B cell (primary cell): ENCODE results near the gene TECR. TPM values are rescaled to one million over a fixed set of nuclear protein-coding genes. Genes with fewer than 3 reads are reported as not detected.

Experiments
- ATAC-seq: fragments of 200-7000 bp; cut with Tn5 transposase; one replicate; pipeline ENCODE4 v1.10.0; 2021; ENCODE audit warnings: low read depth, mild to moderate bottlenecking, moderate number of reproducible peaks, moderate library complexity
- CTCF ChIA-PET: fragments of 350-600 bp; sonication (Branson Sonifier 250); formaldehyde crosslinking; loops from one replicate; lab custom pipeline; 2021; ENCODE audit warnings: antibody characterized with exemption, inconsistent platforms; lab: Charles Lee
- POLR2A ChIA-PET: fragments of 350-600 bp; sonication (Branson Sonifier 250); formaldehyde crosslinking; loops from one replicate; lab custom pipeline; 2021; ENCODE audit warnings: antibody characterized with exemption; lab: Charles Lee
- DNase-seq: peaks from one replicate; pipeline ENCODE4 v3.0.0; 2013
- H2AFZ ChIP-seq: 2 replicates; pipeline ENCODE4 v1.6.1; 2012; ENCODE audit warnings: mild to moderate bottlenecking, low read depth, low read length; ENCODE audit not compliant: insufficient read depth, poor library complexity, severe bottlenecking
- H3K27ac ChIP-seq, 2 donors: 1 replicate in 1 of 2; 2 replicates in 1 of 2; pipeline ENCODE4 v1.5.1; 2012 to 2013; ENCODE audit warnings: low read length in 2 of 2, mild to moderate bottlenecking in 2 of 2, moderate library complexity in 1 of 2
- H3K27me3 ChIP-seq, 4 experiments: fragments of 200-600 bp in 1 of 4; sonication (generic) in 1 of 4; replicated peaks in 1 of 4; 1 replicate in 2 of 4; 2 replicates in 2 of 4; pipeline versions ENCODE4 v1.6.1 to v1.7.0; 2013 to 2016; ENCODE audit warnings: low read length in 3 of 4, mild to moderate bottlenecking in 2 of 4, mixed read lengths in 1 of 4, moderate library complexity in 1 of 4; ENCODE audit not compliant: insufficient read depth in 4 of 4, control insufficient read depth in 3 of 4; ENCODE audit errors: control extremely low read depth in 1 of 4
- H3K36me3 ChIP-seq, 2 experiments: replicated peaks in 1 of 2; 1 replicate in 1 of 2; 2 replicates in 1 of 2; pipeline versions ENCODE4 v1.6.1 to v1.7.1; 2013; ENCODE audit warnings: low read length in 1 of 2; ENCODE audit not compliant: insufficient read depth in 2 of 2, control insufficient read depth in 1 of 2; ENCODE audit errors: control extremely low read depth in 1 of 2, extremely low read depth in 1 of 2
- H3K4me1 ChIP-seq, 2 donors: fragments of 200-600 bp in 1 of 2; sonication (generic) in 1 of 2; 1 replicate in 1 of 2; 2 replicates in 1 of 2; pipeline versions ENCODE4 v1.5.1 to v1.6.1; 2013 to 2017; ENCODE audit warnings: low read length in 2 of 2; ENCODE audit not compliant: control insufficient read depth in 2 of 2, insufficient read depth in 2 of 2
- H3K4me2 ChIP-seq: replicated peaks from 2 replicates; pipeline ENCODE3; 2012; ENCODE audit warnings: mild to moderate bottlenecking, low read depth, low read length; ENCODE audit not compliant: poor library complexity, severe bottlenecking
- H3K4me3 ChIP-seq, 5 experiments: fragments of 200-600 bp in 1 of 5; sonication (generic) in 1 of 5; 1 replicate in 3 of 5; 2 replicates in 2 of 5; pipeline versions ENCODE4 v1.5.1 to v1.7.0; 2011 to 2016; ENCODE audit warnings: low read length in 4 of 5, mild to moderate bottlenecking in 4 of 5, low read depth in 2 of 5, control low read depth in 1 of 5, moderate library complexity in 1 of 5; ENCODE audit not compliant: insufficient read depth in 1 of 5; ENCODE audit errors: control extremely low read depth in 1 of 5, extremely low read depth in 1 of 5
- H3K79me2 ChIP-seq: fragments of 200-600 bp; sonication (generic); one replicate; pipeline ENCODE4 v1.6.0; 2016; ENCODE audit warnings: low read length; ENCODE audit not compliant: control insufficient read depth, insufficient read depth
- H3K9ac ChIP-seq: fragments of 200-600 bp; sonication (generic); 2 replicates; pipeline ENCODE4 v1.6.1; 2017; ENCODE audit warnings: mild to moderate bottlenecking, low read length, moderate library complexity
- H3K9me3 ChIP-seq, 3 donors: one replicate each; pipeline versions ENCODE4 v1.6.1 to v1.7.1; 2013; ENCODE audit warnings: low read length in 2 of 3; ENCODE audit not compliant: control insufficient read depth in 2 of 3, insufficient read depth in 1 of 3; ENCODE audit errors: control extremely low read depth in 1 of 3
- H4K20me1 ChIP-seq: 2 replicates; pipeline ENCODE4 v1.6.0; 2012; ENCODE audit warnings: mild to moderate bottlenecking, low read length; ENCODE audit not compliant: insufficient read depth, control insufficient read depth, poor library complexity, severe bottlenecking
- H3K27ac Mint-ChIP-seq: one replicate; pipeline ENCODE4 v1.8.0; 2021; ENCODE audit warnings: mixed read lengths
- H3K27me3 Mint-ChIP-seq: one replicate; pipeline ENCODE4 v1.8.0; 2021; ENCODE audit warnings: mixed read lengths
- H3K4me1 Mint-ChIP-seq: one replicate; pipeline ENCODE4 v1.8.0; 2021; ENCODE audit warnings: mixed read lengths
- H3K4me3 Mint-ChIP-seq: one replicate; pipeline ENCODE4 v1.8.0; 2021; ENCODE audit warnings: mixed read lengths
- H3K9me3 Mint-ChIP-seq: one replicate; pipeline ENCODE4 v1.8.0; 2022; ENCODE audit warnings: mixed read lengths; ENCODE audit not compliant: insufficient read depth
- EZH2 ChIP-seq: IDR thresholded peaks from 2 replicates; pipeline ENCODE4 v1.6.1; 2012; ENCODE audit warnings: borderline replicate concordance, low read depth, mild to moderate bottlenecking, moderate library complexity, low read length; ENCODE audit not compliant: insufficient read depth, poor library complexity, severe bottlenecking
- WGBS: methylation state at CpG from one replicate; pipeline ENCODE4 v1.1.5; 2013; ENCODE audit warnings: missing lambda C conversion rate; ENCODE audit not compliant: insufficient coverage; 5-methylcytosine and 5-hydroxymethylcytosine counted together
- intact Hi-C: fragments of 100-400 bp; cut with micrococcal nuclease; formaldehyde crosslinking; loops from one replicate; pipeline ENCODE4 v1.10.0; 2022
- polyA plus RNA-seq: library from polyadenylated mRNA; depleted of rRNA; stranded (reverse); fragments of >200 nt; gene quantifications from 2 replicates; pipeline ENCODE4 v1.2.3, GENCODE V29; 2012
- total RNA-seq, 2 donors: library from RNA; stranded (reverse); fragments of 120-200 nt in 1 of 2; gene quantifications; 1 replicate in 1 of 2; 2 replicates in 1 of 2; pipeline versions ENCODE4 v1.2.3 to v1.2.4, GENCODE V29; 2013 to 2022
- TF ChIP-seq, protein P1 (sequence below): fragments of 200-600 bp; IDR thresholded peaks from one replicate; pipeline ENCODE4 v1.8.0; 2022; ENCODE audit warnings: antibody characterized with exemption, mild to moderate bottlenecking

TECR gene
- total and polyA plus RNA-seq, 2 donors (not counting 1 experiment from before 2014, with no cell fraction given) = 68.9 to 129 TPM

DNA sequence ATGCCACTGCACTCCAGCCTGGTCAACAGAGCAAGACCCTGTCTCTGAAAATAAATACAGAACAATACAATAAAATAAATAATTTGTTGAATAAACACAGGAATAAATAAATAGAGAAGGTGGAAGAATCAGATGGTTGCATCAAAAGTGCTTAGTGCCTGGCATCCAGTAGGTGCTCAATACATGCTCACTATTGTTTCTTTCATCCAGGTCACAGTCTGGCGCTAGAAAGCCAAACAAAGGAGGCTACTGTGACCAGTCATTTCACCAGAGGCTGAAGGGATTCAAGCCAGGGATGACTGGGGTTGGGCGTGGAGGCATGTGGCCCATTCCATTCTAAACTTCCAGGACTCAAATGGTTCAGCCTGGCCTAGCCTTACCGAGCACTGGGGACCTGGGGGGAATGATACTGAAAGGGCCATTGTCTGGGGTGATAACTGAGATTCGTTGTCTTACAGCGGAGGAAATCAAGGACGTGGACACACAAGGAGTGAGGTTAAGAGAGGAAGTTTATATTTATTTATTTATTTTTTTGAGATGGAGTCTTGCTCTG is 46.1 kb downstream of the TECR start:
- no peak overlapping the region for H3K4me2 ChIP-seq
- H3K4me1 Mint-ChIP-seq = peaks cover 59% of the 10 kb centered on the region
- POLR2A ChIA-PET = interaction anchor here (5.1 kb wide), 1 partner anchor 112 kb away, joined by 90 read pairs; the partner anchor contains the start of gene ZNF333
- ATAC-seq (no peak), DNase-seq (no peak)
- peak overlapping the region; percentile 43 to 50 for H3K27ac ChIP-seq
- no peaks in the 10 kb centered on the region for H3K27me3 ChIP-seq
- H4K20me1 ChIP-seq = peaks cover 9% of the 10 kb centered on the region
- H3K27me3 Mint-ChIP-seq = no peaks in the 10 kb centered on the region
- TF ChIP-seq EZH2 = no peak
- TF ChIP-seq, protein P1, sequence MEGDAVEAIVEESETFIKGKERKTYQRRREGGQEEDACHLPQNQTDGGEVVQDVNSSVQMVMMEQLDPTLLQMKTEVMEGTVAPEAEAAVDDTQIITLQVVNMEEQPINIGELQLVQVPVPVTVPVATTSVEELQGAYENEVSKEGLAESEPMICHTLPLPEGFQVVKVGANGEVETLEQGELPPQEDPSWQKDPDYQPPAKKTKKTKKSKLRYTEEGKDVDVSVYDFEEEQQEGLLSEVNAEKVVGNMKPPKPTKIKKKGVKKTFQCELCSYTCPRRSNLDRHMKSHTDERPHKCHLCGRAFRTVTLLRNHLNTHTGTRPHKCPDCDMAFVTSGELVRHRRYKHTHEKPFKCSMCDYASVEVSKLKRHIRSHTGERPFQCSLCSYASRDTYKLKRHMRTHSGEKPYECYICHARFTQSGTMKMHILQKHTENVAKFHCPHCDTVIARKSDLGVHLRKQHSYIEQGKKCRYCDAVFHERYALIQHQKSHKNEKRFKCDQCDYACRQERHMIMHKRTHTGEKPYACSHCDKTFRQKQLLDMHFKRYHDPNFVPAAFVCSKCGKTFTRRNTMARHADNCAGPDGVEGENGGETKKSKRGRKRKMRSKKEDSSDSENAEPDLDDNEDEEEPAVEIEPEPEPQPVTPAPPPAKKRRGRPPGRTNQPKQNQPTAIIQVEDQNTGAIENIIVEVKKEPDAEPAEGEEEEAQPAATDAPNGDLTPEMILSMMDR = no peak
- H3K79me2 ChIP-seq = peaks cover 23% of the 10 kb centered on the region
- no peaks in the 10 kb centered on the region for H3K9me3 Mint-ChIP-seq
- no peaks in the 10 kb centered on the region for H3K36me3 ChIP-seq
- peaks cover 56 to 77% of the 10 kb centered on the region in 2 donors for H3K4me1 ChIP-seq
- H3K9ac ChIP-seq = no peak overlapping the region
- intact Hi-C loops = loop anchor here (2.0 to 10.0 kb wide), 2 partner anchors 313 to 549 kb away; a partner anchor contains a TSS
- H3K4me3 Mint-ChIP-seq = no peak overlapping the region
- no peak overlapping the region for H3K4me3 ChIP-seq
- H3K27ac Mint-ChIP-seq = peak overlapping the region; percentile 78
- no peak overlapping the region for H2AFZ ChIP-seq
- 95% methylated on average over 3 of the region's 6 CpGs for WGBS
- peaks cover 0 to 6% (median 0%) of the 10 kb centered on the region in 3 donors for H3K9me3 ChIP-seq
- CTCF ChIA-PET = interaction anchor here (1.9 to 13.4 kb wide), 6 partner anchors 26 to 113 kb away, joined by 4 to 681 read pairs (median 30); partner anchors contain the start of genes ADGRE3 and ZNF333

DNA sequence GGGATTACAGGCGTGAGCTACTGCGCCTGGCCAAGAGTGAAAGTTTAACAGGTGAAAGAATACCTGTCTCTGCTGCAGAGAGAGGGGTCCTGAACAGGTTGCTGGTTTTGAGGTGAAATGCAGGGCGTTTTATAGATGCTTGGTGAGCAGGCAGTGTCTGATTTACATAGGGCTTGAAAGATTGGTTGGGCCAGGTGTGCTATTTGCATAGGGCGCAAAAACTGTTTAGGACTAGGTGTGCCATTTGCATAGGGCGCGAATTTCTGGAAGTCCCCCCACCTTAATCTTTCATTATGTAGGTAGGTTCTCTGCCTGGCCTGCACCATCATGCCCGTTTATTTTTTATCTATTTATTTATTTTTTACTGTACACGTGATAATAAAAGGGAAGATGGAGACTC is 47.0 kb downstream of the TECR start:
- Histone ChIP-seq H3K36me3 (no peaks in the 10 kb centered on the region), H3K4me1 (peaks cover 57 to 77% of the 10 kb centered on the region in 2 donors), H3K4me2 (peak overlapping the region; percentile 19), H4K20me1 (peaks cover 2% of the 10 kb centered on the region), H2AFZ (no peak overlapping the region), H3K27me3 (no peaks in the 10 kb centered on the region), H3K4me3 (no peak overlapping the region), H3K79me2 (peaks cover 20% of the 10 kb centered on the region), H3K27ac (peak overlapping the region in 1 of 2 donors; percentile 43), H3K9ac (no peak overlapping the region), H3K9me3 (peaks cover 0 to 6% (median 0%) of the 10 kb centered on the region in 3 donors)
- ChIA-PET CTCF (interaction anchor here (1.9 to 13.4 kb wide), 4 partner anchors 25 to 112 kb away, joined by 4 to 681 read pairs (median 6); partner anchors contain the start of genes ADGRE3 and ZNF333), POLR2A (interaction anchor here (1.3 to 1.5 kb wide), 2 partner anchors 28 to 114 kb away, joined by 3 to 4 read pairs; partner anchors contain the start of gene ZNF333)
- peak overlapping the region; percentile 75 for H3K27ac Mint-ChIP-seq
- no peak for DNase-seq
- no peak for TF ChIP-seq EZH2
- TF ChIP-seq, protein P1 = no peak
- no peaks in the 10 kb centered on the region for H3K9me3 Mint-ChIP-seq
- ATAC-seq = no peak
- peaks cover 58% of the 10 kb centered on the region for H3K4me1 Mint-ChIP-seq
- 91% methylated on average over 3 of the region's 8 CpGs for WGBS
- intact Hi-C loops = loop anchor here (10.0 kb wide), 1 partner anchor 548 kb away; a partner anchor contains a TSS
- no peak overlapping the region for H3K4me3 Mint-ChIP-seq
- no peaks in the 10 kb centered on the region for H3K27me3 Mint-ChIP-seq
